Stimulated activated CD8-positive, alpha-beta memory T cell treated with anti-CD3 and anti-CD28 coated beads, Interleukin-12 subunit alpha, Interleukin-12 subunit beta, amount 100 ng/mL, for 4 hours (primary cell): Measurements from ENCODE around the gene GOLGA6C.
"Not testable (repeated sequence)": the region's sequence is repeated elsewhere in the genome, so short reads cannot be mapped to it uniquely, and the experiment has no call there.

Source experiments
- DNase-seq: peaks from one replicate; pipeline ENCODE4 v3.0.0-alpha.2; 2020; ENCODE audit warnings: low read depth

Gene GOLGA6C

GRCh38 chr15:75227663-75228280 is 30.4 kb upstream of the GOLGA6C start:
- no peak for DNase-seq

GRCh38 chr15:75228787-75229186 is 29.3 kb upstream of the GOLGA6C start:
- DNase-seq, result no peak

- DNase-seq, result no peak
Measured at GRCh38 chr15:75229191-75230015, 28.7 kb upstream of the GOLGA6C start.

- no peak for DNase-seq
Measured at GRCh38 chr15:75230016-75230343, 28.2 kb upstream of the GOLGA6C start.

- DNase-seq, result no peak
Measured at GRCh38 chr15:75230551-75231371, 27.4 kb upstream of the GOLGA6C start.

GRCh38 chr15:75231836-75232235 is 26.3 kb upstream of the GOLGA6C start:
- no peak for DNase-seq

- no peak for DNase-seq
Measured at GRCh38 chr15:75232252-75232813, 25.8 kb upstream of the GOLGA6C start.

- no peak for DNase-seq
Measured at GRCh38 chr15:75232826-75233503, 25.2 kb upstream of the GOLGA6C start.

- DNase-seq, result no peak
Measured at GRCh38 chr15:75233504-75234190, 24.5 kb upstream of the GOLGA6C start.

- no peak for DNase-seq
Measured at GRCh38 chr15:75234191-75234810, 23.8 kb upstream of the GOLGA6C start.

GRCh38 chr15:75235051-75235673 is 23.0 kb upstream of the GOLGA6C start:
- no peak for DNase-seq

- DNase-seq, result no peak
Measured at GRCh38 chr15:75235760-75236729, 22.1 kb upstream of the GOLGA6C start.

- no peak for DNase-seq
Measured at GRCh38 chr15:75237316-75237982, 20.7 kb upstream of the GOLGA6C start.

- DNase-seq, result no peak
Measured at GRCh38 chr15:75238150-75238549, 20.0 kb upstream of the GOLGA6C start.

- not testable (repeated sequence) for DNase-seq
Measured at GRCh38 chr15:75245741-75246140, 12.4 kb upstream of the GOLGA6C start.

GRCh38 chr15:75248991-75249390 is 9.1 kb upstream of the GOLGA6C start:
- DNase-seq, result not testable (repeated sequence)

GRCh38 chr15:75249726-75250125 is 8.4 kb upstream of the GOLGA6C start:
- no peak for DNase-seq

GRCh38 chr15:75251343-75251742 is 6.8 kb upstream of the GOLGA6C start:
- not testable (repeated sequence) for DNase-seq

GRCh38 chr15:75252285-75252684 is 5.8 kb upstream of the GOLGA6C start:
- not testable (repeated sequence) for DNase-seq
